Spleen (tissue), 7 donors: ENCODE results near the gene IFT80.

ENCODE experiments used
- POLR2A ChIP-seq, 3 donors: fragments of 450-650 bp; IDR thresholded peaks; one replicate each; pipeline ENCODE4 v1.5.1; 2017; ENCODE audit warnings: antibody characterized with exemption in 3 of 3, mild to moderate bottlenecking in 1 of 3
- TF ChIP-seq, protein P1 (sequence below), 11 experiments: fragments of 200-600 bp in 7 of 11; fragments of 450-650 bp in 4 of 11; sonication (generic) in 4 of 11; IDR thresholded peaks in 8 of 11; conservative IDR thresholded peaks in 3 of 11; 1 replicate in 7 of 11; 2 replicates in 4 of 11; pipeline versions ENCODE4 v1.4.0 to v1.8.0; 2016 to 2021; ENCODE audit warnings: antibody characterized with exemption in 11 of 11, inconsistent platforms in 4 of 11, mild to moderate bottlenecking in 1 of 11
- donor health status: DM: no; HTN: no; CAD: no; lungs with moderate emphysema.
- donor health status: DM: no; HTN: no; CAD: no.
- donor health status: DM: no; HTN: no; CAD: no.

DNA sequence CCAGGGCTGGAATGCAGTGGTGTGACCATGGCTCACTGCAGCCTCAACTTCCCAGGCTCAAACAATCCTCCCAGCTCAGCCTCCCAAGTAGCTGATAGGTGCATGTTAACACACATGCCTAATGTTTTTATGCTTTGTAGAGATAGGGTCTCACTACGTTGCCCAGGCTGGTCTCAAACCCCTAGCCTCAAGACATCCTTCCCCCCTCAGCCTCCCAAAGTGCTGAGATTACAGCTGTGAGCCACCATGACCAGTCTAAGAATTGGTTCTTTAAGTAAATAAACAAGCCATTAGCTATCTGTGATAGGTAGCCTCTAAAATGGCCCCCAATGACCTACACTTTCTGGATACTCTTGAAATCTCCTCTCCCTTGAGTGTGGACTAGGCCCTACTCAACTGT, 46.8 kb upstream of the IFT80 start:
- TF ChIP-seq, protein P1, sequence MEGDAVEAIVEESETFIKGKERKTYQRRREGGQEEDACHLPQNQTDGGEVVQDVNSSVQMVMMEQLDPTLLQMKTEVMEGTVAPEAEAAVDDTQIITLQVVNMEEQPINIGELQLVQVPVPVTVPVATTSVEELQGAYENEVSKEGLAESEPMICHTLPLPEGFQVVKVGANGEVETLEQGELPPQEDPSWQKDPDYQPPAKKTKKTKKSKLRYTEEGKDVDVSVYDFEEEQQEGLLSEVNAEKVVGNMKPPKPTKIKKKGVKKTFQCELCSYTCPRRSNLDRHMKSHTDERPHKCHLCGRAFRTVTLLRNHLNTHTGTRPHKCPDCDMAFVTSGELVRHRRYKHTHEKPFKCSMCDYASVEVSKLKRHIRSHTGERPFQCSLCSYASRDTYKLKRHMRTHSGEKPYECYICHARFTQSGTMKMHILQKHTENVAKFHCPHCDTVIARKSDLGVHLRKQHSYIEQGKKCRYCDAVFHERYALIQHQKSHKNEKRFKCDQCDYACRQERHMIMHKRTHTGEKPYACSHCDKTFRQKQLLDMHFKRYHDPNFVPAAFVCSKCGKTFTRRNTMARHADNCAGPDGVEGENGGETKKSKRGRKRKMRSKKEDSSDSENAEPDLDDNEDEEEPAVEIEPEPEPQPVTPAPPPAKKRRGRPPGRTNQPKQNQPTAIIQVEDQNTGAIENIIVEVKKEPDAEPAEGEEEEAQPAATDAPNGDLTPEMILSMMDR (IDR thresholded peaks at IDR 0.05 in 8 of 11, conservative IDR thresholded peaks at IDR 0.05 in 3 of 11), result no peak
- TF ChIP-seq POLR2A (IDR thresholded peaks at IDR 0.05), result no peak
